Body of pancreas (tissue), 4 donors: ENCODE measurements around the gene CCDC71. TPM values are rescaled to one million over a fixed set of nuclear protein-coding genes. Genes with fewer than 3 reads are reported as not detected.

Experiments
- ATAC-seq: fragments of 150-250 bp; one replicate; pipeline ENCODE4 v1.9.1; 2016
- DNase-seq, 4 donors: peaks; one replicate each; pipeline ENCODE4 v3.0.0-alpha.2; 2019
- H3K27ac ChIP-seq, 4 donors: fragments of 200-600 bp; sonication (generic); 1 replicate in 3 of 4; 2 replicates in 1 of 4; pipeline versions ENCODE4 v1.5.1 to v1.6.1; 2016 to 2019; ENCODE audit warnings: mild to moderate bottlenecking in 1 of 4, mixed read lengths in 1 of 4, moderate library complexity in 1 of 4
- H3K27me3 ChIP-seq, 2 donors: fragments of 200-600 bp; sonication (generic); one replicate each; pipeline ENCODE4 v1.6.0; 2016; ENCODE audit warnings: mild to moderate bottlenecking in 1 of 2
- H3K36me3 ChIP-seq, 2 donors: fragments of 200-600 bp; sonication (generic); replicated peaks in 1 of 2; 2 replicates each; pipeline ENCODE4 v1.5.1; 2016; ENCODE audit warnings: low read depth in 2 of 2; ENCODE audit not compliant: insufficient read depth in 1 of 2
- H3K4me1 ChIP-seq: fragments of 200-600 bp; sonication (generic); one replicate; pipeline ENCODE4 v1.6.0; 2016
- H3K4me3 ChIP-seq, 2 donors: fragments of 200-600 bp; sonication (generic); 1 replicate in 1 of 2; 2 replicates in 1 of 2; pipeline ENCODE4 v1.5.1; 2016 to 2019
- H3K9me3 ChIP-seq, 3 donors: fragments of 200-600 bp; sonication (generic); 1 replicate in 2 of 3; 2 replicates in 1 of 3; pipeline ENCODE4 v1.5.1; 2016
- CTCF ChIP-seq, 7 experiments: fragments of 450-650 bp in 4 of 7; fragments of 200-600 bp in 3 of 7; sonication (generic) in 3 of 7; IDR thresholded peaks; one replicate each; pipeline ENCODE4 v1.5.1; 2016 to 2019; ENCODE audit warnings: antibody characterized with exemption in 7 of 7
- POLR2A ChIP-seq, 3 donors: fragments of 450-650 bp; IDR thresholded peaks; one replicate each; pipeline ENCODE4 v1.6.1; 2016; ENCODE audit warnings: antibody characterized with exemption in 3 of 3, mild to moderate bottlenecking in 2 of 3
- WGBS, 2 donors: methylation state at CpG; one replicate each; pipeline ENCODE4 v1.1.5; 2017; 5-methylcytosine and 5-hydroxymethylcytosine counted together
- intact Hi-C: fragments of 100-400 bp; cut with DNase I; formaldehyde crosslinking; loops from one replicate; pipeline ENCODE4 v1.15.1; 2023
- total RNA-seq, 2 donors: library from RNA; depleted of rRNA; stranded (reverse); fragments of >200 nt; gene quantifications; one replicate each; pipeline ENCODE4 v1.1.0, GENCODE V29; 2016

Gene CCDC71
- total RNA-seq, 2 donors from 2014 or later = 15.5 to 19.5 TPM

- WGBS, 2 donors = 80% methylated on average over 2 to 12 of the region's 12 CpGs
- no peak for TF ChIP-seq POLR2A (IDR thresholded peaks at IDR 0.05)
- ATAC-seq = no peak
- peaks cover 24% of the 10 kb centered on the region for H3K4me1 ChIP-seq
- no peak for DNase-seq
- H3K27me3 ChIP-seq = no peaks in the 10 kb centered on the region
- H3K9me3 ChIP-seq = no peaks in the 10 kb centered on the region
- no peak overlapping the region for H3K4me3 ChIP-seq
- H3K36me3 ChIP-seq = peaks cover 0 to 4% of the 10 kb centered on the region in 2 donors
- intact Hi-C loops = no loop called here
- H3K27ac ChIP-seq = no peak overlapping the region
Measured at GRCh38 chr3:49131040-49131439, 35.1 kb downstream of the CCDC71 start.

- no peak for DNase-seq
- no peaks in the 10 kb centered on the region for H3K27me3 ChIP-seq
- H3K36me3 ChIP-seq = peaks cover 0 to 14% of the 10 kb centered on the region in 2 donors
- H3K27ac ChIP-seq = no peak overlapping the region
- 71 to 82% methylated on average over 5 to 14 of the region's 14 CpGs for WGBS, 2 donors
- TF ChIP-seq POLR2A (IDR thresholded peaks at IDR 0.05) (no peak), CTCF (IDR thresholded peaks at IDR 0.05) (no peak)
- no peaks in the 10 kb centered on the region for H3K9me3 ChIP-seq
- no peak overlapping the region for H3K4me3 ChIP-seq
- peaks cover 5% of the 10 kb centered on the region for H3K4me1 ChIP-seq
- intact Hi-C loops = no loop called here
- no peak for ATAC-seq
Measured at GRCh38 chr3:49124991-49125670, 41.0 kb downstream of the CCDC71 start.

GRCh38 chr3:49124203-49124602, 41.9 kb downstream of the CCDC71 start:
- ATAC-seq (no peak), DNase-seq (no peak)
- H3K4me3 ChIP-seq = no peak overlapping the region
- H3K27ac ChIP-seq = no peak overlapping the region
- no peaks in the 10 kb centered on the region for H3K27me3 ChIP-seq
- intact Hi-C loops = no loop called here
- H3K36me3 ChIP-seq = peaks cover 0 to 14% of the 10 kb centered on the region in 2 donors
- H3K4me1 ChIP-seq = peaks cover 14% of the 10 kb centered on the region
- TF ChIP-seq CTCF (IDR thresholded peaks at IDR 0.05) (no peak), POLR2A (IDR thresholded peaks at IDR 0.05) (no peak)
- H3K9me3 ChIP-seq = no peaks in the 10 kb centered on the region
- WGBS, 2 donors = 91 to 92% methylated on average over 4 to 7 of the region's 7 CpGs

DNA sequence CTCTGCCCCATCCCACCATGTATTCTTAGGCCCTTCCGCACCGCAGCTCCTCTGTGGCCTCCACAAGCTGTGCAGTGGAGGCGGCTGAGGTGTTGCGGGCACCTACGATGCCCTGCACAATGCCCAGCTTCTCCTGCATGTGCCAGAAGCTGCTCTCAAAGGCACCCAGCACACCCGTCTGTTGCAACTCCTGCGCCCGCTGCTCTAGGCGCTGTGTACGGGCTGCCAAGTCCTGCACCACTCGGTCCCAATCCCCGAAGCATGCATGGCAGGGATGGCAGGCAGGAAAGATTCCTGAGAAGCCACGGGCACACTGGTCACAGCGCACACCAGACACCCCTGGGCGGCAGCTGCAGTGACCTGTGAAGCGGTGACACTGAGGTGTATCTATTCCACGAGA, 42.4 kb downstream of the CCDC71 start:
- peaks cover 20% of the 10 kb centered on the region for H3K4me1 ChIP-seq

More for the DNA sequence above, 42.4 kb downstream of the CCDC71 start:
- 93 to 97% methylated on average over 13 to 16 of the region's 17 CpGs for WGBS, 2 donors
- no peaks in the 10 kb centered on the region for H3K9me3 ChIP-seq
- DNase-seq = no peak
- peaks cover 0 to 14% of the 10 kb centered on the region in 2 donors for H3K36me3 ChIP-seq
- no peak overlapping the region for H3K27ac ChIP-seq
- ATAC-seq = no peak
- TF ChIP-seq CTCF (IDR thresholded peaks at IDR 0.05) = no peak
- no peak for TF ChIP-seq POLR2A (IDR thresholded peaks at IDR 0.05)
- H3K27me3 ChIP-seq = no peaks in the 10 kb centered on the region
- no peak overlapping the region for H3K4me3 ChIP-seq
- intact Hi-C loops = no loop called here
